Stimulated activated CD8-positive, alpha-beta memory T cell treated with anti-CD3 and anti-CD28 coated beads, Interleukin-15, amount 100 ng/mL, for 48 hours (primary cell): ENCODE measurements around the gene EPS8L1.
"Not testable (repeated sequence)": the region's sequence is repeated elsewhere in the genome, so short reads cannot be mapped to it uniquely, and the experiment has no call there.

Source experiments
- DNase-seq, 2 donors: peaks; one replicate each; pipeline ENCODE4 v3.0.0-alpha.2; 2020; ENCODE audit warnings: low read depth in 2 of 2

Gene EPS8L1

DNA sequence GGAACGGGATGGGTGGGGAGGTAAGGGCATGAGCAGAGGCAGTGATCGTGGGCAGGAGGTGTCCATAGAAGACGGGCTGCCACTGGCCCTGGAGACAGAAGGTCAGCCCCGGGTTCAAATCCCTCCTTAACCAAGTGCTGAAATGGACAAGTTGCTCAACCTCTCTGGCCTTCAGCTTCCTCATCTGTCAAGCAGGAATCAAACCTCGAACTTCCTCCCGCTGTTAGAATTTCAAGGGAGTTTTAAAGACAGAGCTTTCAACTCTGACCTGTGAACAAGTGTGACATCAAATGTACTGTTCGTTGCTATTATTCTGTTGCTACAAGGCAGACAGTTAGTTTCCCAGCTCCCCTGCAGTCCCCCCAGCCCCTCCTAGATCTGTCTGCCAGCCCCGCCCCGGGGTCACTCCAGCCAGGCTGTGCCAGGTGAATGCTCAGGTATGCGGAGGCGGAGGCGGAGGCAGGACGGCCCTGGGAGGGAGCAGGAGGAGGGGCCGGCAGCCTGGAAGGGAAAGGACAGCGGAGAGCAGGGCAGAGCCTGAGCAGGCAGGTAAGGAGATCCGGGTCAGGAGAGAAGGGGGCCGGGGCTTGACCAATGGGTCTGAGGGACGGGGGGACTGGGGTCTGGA lies at the start of gene EPS8L1:
Gene EPS8L1, plus strand, starts transcription at position 499 of the 628 bp plus-strand sequence. CDS start 576 bp downstream, outside the sequence.
- no peak for DNase-seq

- DNase-seq = not testable (repeated sequence)
Measured at GRCh38 chr19:55027140-55027471, 48.6 kb upstream of the EPS8L1 start.

DNA sequence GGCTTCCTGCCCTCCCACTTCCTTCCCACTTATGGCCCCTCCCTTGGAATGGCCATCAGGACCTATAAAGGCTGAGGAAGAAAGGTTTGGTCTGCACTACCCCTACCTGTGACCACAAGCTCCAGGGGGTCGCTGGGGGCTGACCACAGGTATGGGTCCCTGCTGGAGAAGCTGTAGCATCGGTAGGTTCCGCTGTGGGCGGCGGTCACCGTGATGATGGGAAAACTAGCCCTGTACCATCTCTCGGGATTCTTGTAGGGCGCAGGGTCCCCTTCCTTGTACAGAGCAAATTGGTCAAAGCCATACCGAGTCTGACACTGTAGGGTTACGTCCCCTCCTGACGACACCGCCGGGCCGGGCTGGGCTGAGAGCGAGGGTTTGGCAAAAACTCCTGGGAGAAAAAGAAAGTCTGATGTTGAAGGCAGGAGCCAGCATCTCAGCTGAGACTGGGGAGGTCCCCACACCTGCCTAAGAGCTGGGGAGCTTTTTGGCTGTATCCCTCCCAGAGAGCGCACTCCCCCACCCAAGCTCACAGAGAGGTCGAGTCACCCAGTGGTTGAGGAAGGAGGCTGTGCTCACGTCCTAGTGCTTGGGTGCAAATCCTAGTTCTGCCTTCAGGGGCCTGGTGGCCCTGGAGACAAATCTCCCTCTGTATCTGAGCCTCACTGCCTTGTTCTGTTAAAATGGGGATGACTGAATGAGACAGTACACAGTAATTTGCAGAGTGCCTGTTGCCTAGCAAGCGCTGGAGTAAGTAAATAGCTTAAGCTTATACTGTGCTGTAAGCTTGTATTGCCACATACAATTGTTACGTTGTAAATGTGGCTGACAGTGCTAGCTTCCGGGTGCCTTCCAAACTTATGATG lies 48.0 kb upstream of the EPS8L1 start:
- DNase-seq = no peak

GRCh38 chr19:55028757-55029156 lies 46.9 kb upstream of the EPS8L1 start:
- no peak for DNase-seq

- DNase-seq = no peak
Measured at GRCh38 chr19:55031178-55031577, 44.5 kb upstream of the EPS8L1 start.

DNA sequence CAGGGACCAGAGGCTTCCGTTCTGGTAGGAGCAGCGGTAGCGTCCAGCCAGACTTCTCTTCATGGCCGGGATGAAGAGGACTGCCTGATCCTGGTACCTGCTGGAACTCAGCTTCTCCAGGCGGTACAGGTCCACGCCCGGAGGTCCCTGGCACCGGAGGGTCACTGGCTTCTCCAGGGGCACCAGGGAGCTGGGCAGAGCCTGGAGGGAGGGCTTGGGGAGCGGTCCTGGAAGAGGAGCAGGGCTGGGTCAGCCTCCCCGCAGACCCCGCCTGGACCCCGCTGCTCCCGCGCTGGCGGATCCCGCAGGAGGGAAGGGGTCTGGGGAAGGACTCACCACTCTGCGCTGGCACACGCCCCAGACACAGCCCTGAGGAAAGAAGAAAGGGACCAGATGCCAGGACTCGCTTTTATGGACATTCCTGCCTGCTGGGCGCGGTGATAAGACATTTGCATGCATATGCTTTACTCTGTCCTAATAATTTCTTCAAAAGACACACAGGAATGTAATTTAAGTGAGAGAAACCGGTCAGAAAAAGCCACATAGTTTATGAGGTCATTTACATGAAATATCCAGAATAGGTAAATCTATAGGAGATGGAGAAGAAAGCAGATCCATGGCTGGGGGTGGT lies 43.4 kb upstream of the EPS8L1 start:
- DNase-seq = no peak

- DNase-seq = not testable (repeated sequence)
Measured at GRCh38 chr19:55032976-55033643, 42.6 kb upstream of the EPS8L1 start.

- DNase-seq = no peak
Measured at GRCh38 chr19:55034751-55035150, 40.9 kb upstream of the EPS8L1 start.

- DNase-seq = no peak
Measured at GRCh38 chr19:55036058-55036457, 39.6 kb upstream of the EPS8L1 start.

GRCh38 chr19:55037603-55038002 lies 38.1 kb upstream of the EPS8L1 start:
- not testable (repeated sequence) for DNase-seq

GRCh38 chr19:55040654-55041053 lies 35.0 kb upstream of the EPS8L1 start:
- not testable (repeated sequence) for DNase-seq

DNA sequence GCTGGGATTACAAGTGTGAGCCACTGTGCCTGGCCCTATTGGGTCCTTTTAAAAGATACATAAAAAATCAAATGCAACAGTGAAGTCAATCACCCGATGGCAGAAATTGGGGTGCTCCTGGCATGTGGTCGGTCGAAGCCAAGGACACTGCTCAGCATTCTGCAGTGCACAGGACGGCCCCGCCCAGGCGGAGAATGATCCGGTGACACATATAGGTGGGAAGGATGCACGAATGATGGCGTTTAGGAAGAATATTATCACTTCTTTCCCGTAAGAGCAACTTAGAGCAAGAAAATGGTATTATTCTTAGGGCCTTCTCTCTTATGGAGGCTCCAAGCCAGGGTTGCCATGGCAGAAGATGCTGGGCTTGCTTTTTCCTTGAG lies 34.4 kb upstream of the EPS8L1 start:
- no peak for DNase-seq

DNA sequence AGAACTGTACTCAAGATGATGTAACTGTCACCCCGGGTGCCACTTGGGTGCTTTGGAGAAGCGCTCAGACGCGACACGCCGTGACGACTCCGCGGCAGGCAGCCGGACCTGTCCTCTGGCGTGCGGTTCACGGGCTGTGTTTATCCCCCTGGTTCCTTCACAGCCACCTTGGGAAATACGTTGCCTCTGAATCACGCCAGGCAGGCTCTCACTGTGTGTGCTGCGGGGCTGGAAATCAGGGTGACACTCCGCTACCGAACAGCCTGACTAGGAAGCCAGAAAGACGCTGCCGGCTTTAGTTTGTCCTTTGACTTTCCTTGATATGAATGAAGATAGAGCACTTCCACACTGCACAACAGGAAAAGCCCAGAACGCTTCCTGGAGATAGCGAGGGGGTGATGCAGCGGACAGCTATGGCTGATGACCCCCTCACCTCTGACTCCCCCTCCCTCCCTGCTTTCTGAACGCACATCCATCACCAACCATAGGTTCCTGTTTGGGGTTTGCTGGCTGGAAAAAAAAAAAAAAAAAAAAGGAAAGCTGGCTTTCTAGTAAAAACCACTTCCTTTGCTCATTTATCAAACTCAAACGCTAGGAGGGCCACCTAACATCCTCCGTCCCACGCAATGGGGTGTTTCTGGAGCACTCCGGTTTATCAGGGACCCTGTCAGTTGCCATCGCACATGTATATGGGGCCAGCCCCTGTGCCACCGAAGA lies 33.9 kb upstream of the EPS8L1 start:
- DNase-seq = peak in 1 of 2 donors; percentile 24

DNA sequence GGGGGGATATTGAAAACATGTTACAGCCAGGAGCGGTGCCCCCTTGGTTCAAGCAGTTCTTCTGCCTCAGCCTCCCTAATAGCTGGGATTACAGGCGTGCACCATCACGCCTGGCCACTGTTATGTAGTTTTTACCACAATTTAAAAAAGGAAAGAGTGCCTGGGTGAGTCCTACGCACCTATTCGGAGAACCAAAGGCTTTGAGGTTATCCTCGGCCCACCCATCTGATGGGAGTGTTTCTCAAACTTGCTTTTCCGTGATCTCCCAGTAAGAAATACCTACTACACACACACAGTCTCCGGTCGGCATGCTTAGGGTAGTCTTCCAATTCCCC lies 33.4 kb upstream of the EPS8L1 start:
- no peak for DNase-seq

DNA sequence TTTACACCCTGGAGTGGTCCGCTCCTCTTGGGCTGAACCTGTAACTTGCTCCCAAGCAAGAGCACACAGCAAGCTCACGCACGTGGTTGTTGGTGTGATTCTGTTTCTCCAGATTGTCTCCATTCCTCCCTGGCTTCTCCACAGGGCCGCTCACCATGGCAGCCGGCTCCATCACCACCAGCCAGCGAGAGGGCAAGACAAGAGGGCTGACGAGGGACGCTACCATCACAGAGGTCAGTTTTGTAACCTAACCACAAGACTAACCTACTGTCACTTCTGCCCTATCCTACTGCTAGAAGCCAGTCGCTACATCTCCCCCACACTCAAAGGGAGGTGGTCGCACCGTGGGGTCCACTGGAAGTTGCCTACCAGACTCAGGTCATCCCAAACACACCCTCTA lies 33.0 kb upstream of the EPS8L1 start:
- DNase-seq = no peak

GRCh38 chr19:55044286-55044685 lies 31.4 kb upstream of the EPS8L1 start:
- no peak for DNase-seq

DNA sequence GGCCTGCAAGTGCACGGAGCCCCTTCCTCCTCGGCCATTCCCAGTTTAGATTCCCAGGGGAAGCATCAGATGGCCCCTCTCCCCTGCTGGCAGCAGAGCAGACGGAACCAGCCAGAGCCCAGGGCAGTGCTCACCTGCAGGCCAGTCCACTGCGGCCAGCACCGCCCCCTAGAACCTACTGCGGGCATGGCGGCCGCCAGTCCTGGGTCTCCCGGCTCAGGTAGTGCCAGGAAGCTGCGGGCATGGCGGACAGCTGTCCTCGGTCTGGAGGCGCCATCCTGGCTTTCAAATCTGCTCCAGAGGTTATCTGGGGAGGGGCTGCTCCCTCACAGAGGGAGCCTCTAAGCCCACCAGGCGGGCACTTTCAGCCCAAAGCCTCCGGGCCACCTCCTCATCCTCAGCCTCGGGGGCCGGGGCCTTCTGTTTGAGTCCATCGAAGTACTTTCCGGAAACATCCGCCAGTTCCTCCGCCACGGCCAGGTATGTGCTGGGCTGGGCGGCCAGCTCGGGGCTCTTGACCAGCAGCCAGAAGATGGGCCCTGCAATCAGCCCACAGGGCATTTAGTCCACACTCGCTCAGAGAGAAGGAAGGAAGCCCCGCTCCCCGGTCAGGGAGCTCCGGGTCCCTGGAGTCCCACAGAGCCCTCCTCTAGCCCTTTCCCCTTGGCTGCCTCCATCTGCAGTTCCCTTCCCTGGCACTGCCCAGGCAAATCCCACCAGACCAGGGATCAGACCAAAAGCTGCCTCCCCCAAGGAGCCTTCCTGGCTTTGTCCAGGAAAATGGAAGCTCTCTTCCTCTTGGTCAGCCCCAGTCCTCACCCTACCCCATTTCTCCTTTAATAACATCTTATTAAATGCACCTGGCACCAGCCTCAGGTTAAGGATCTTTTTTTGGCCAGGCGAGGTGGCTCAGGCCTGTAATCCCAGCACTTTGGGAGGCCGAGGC lies 30.6 kb upstream of the EPS8L1 start:
- DNase-seq = no peak

DNA sequence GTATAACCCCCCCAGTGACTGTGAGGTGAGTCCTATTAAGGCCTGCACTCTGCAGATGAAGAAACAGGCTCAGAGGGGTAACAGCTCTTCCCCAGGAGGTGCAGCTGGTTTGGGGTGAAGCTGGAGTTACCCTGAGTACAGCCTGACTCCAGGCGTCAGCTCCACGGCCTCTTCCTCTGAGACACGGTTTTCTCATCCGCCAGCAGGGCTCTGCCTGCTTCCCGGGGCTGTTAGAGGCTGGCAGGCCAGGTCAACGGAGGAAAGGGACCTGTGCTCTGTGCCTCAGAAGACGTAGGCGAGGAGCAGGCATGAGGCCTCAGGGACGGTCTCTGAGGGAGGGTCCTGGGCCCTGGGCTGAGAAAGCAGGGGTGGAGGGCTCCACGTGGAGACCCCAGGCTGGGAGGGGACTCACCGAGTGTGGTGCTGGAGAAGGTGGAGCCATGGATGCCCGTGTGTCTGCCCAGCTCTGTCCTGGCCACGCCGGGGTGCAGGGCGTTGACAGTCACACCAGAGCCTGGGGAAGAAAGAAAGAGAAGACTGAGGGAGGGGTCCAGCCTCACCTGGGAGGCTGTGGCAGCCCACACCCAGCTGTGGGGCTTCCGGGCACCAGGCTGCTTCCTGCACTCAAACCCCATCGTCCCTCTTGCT lies 28.6 kb upstream of the EPS8L1 start:
- no peak for DNase-seq

DNA sequence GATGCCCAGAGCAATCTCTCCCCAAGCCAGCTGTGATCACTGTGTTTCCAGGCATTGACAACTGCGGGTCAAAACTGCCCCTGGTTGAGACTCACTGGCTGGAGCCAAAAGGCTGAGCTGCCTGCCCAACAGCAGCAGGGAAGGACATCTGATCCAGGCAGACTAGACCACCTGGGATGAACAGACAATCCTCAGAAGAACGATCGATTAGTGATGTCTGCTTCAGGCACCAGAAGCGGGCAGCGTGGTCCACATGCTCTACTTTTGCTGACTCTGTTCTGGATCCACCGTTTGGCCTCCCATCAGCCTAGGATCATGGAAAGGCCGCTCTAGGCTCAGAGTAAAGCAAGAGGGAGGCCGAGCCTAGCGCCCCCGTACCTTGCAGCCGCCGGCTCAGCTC lies 27.7 kb upstream of the EPS8L1 start:
- DNase-seq = no peak

DNA sequence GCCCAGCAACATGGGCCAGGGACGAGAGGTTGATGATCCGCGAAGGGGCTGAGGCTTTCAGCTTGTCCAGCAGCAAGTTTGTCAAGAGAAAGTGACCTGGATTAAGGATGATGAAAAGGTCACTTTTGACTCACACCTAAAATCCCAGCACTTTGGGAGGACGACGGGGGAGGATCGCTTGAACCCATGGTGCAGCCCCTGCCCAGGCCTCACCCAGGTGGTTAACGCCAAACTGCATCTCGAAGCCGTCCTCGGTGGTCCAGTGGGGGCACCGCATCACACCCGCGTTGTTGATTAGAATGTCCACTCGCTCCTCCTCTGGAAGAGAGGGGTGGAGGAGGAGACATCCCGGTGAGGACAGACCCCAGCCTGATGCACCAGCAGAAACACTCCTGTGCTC lies 27.2 kb upstream of the EPS8L1 start:
- no peak for DNase-seq
